Upper lobe of left lung (tissue), 6 donors: Measurements from ENCODE around the gene MPI. TPM values are rescaled to one million over a fixed set of nuclear protein-coding genes. Genes with fewer than 3 reads are reported as not detected.
A peak's percentile ranks its signal among the peaks of the same experiment; 100 is the strongest.

ENCODE experiments used
- ATAC-seq, 2 donors: fragments of 200-7000 bp; cut with Tn5 transposase; one replicate each; pipeline ENCODE4 v1.9.1; 2022; ENCODE audit warnings: mild to moderate bottlenecking in 2 of 2, moderate library complexity in 2 of 2; ENCODE audit not compliant: low FRiP score in 2 of 2
- DNase-seq, 2 donors: peaks; one replicate each; pipeline ENCODE4 v3.0.0-alpha.2; 2019 to 2020
- H3K27ac ChIP-seq, 4 donors: fragments of 200-600 bp; sonication (generic); one replicate each; pipeline ENCODE4 v1.5.1; 2016 to 2019
- H3K27me3 ChIP-seq, 4 donors: fragments of 200-600 bp; sonication (generic); one replicate each; pipeline ENCODE4 v1.5.1; 2017 to 2019
- H3K36me3 ChIP-seq, 4 donors: fragments of 200-600 bp; sonication (generic); one replicate each; pipeline ENCODE4 v1.5.1; 2016 to 2019
- H3K4me1 ChIP-seq, 4 donors: fragments of 200-600 bp; sonication (generic); one replicate each; pipeline ENCODE4 v1.5.1; 2018 to 2019
- H3K4me3 ChIP-seq, 4 donors: fragments of 200-600 bp; sonication (generic); one replicate each; pipeline ENCODE4 v1.5.1; 2017 to 2019; ENCODE audit warnings: mild to moderate bottlenecking in 2 of 4, moderate library complexity in 1 of 4
- H3K9me3 ChIP-seq, 4 donors: fragments of 200-600 bp; sonication (generic); one replicate each; pipeline ENCODE4 v1.5.1; 2018 to 2019
- EP300 ChIP-seq, 4 donors: sonication (generic); formaldehyde crosslinking; IDR thresholded peaks; one replicate each; pipeline ENCODE4 v1.5.1; 2017; ENCODE audit warnings: antibody characterized with exemption in 4 of 4, control low read depth in 2 of 4
- POLR2A ChIP-seq, 4 donors: fragments of 450-650 bp; IDR thresholded peaks; one replicate each; pipeline ENCODE4 v1.5.1; 2016 to 2017; ENCODE audit warnings: antibody characterized with exemption in 4 of 4, mild to moderate bottlenecking in 2 of 4
- POLR2AphosphoS5 ChIP-seq, 2 donors: sonication (generic); formaldehyde crosslinking; IDR thresholded peaks; one replicate each; pipeline ENCODE4 v1.5.1; 2017; ENCODE audit warnings: antibody characterized with exemption in 2 of 2
- WGBS, 2 donors: methylation state at CpG; one replicate each; pipeline ENCODE4 v1.1.5; 2017 to 2018; 5-methylcytosine and 5-hydroxymethylcytosine counted together
- total RNA-seq, 6 donors: library from RNA; depleted of rRNA in 4 of 6; stranded (reverse); fragments of >200 nt in 4 of 6; gene quantifications; one replicate each; pipeline versions ENCODE4 v1.1.0 to v1.2.1, GENCODE V29; 2016 to 2021
- TF ChIP-seq, protein P1 (sequence below), 6 experiments: fragments of 450-650 bp in 4 of 6; fragments of 200-600 bp in 2 of 6; sonication (generic) in 2 of 6; IDR thresholded peaks; one replicate each; pipeline ENCODE4 v1.5.1; 2016 to 2019; ENCODE audit warnings: antibody characterized with exemption in 6 of 6
- donor health status: DM: no; HTN: no; CAD: no; lungs with moderate emphysema.
- donor health status: DM: no; HTN: yes; CAD: no; lungs with severe emphysema.

Gene MPI
- total RNA-seq, 6 donors from 2014 or later, result 21.0 to 40.6 (median 30.2) TPM

- H3K9me3 ChIP-seq, result no peaks in the 10 kb centered on the region
- H3K4me1 ChIP-seq, result peaks cover 11 to 24% (median 21%) of the 10 kb centered on the region in 4 donors
- H3K27me3 ChIP-seq, result no peaks in the 10 kb centered on the region
- peak overlapping the region; percentile 63 to 98 (median 88) for H3K4me3 ChIP-seq
- no peak for DNase-seq
- peak overlapping the region in 3 of 4 donors; percentile 82 to 87 (median 82) for H3K27ac ChIP-seq
- 0 to 10% methylated on average over 1 of the region's 1 CpG for WGBS, 2 donors
- TF ChIP-seq POLR2AphosphoS5 (IDR thresholded peaks at IDR 0.05) (no peak), POLR2A (IDR thresholded peaks at IDR 0.05) (no peak), EP300 (IDR thresholded peaks at IDR 0.05) (no peak)
- TF ChIP-seq, protein P1, sequence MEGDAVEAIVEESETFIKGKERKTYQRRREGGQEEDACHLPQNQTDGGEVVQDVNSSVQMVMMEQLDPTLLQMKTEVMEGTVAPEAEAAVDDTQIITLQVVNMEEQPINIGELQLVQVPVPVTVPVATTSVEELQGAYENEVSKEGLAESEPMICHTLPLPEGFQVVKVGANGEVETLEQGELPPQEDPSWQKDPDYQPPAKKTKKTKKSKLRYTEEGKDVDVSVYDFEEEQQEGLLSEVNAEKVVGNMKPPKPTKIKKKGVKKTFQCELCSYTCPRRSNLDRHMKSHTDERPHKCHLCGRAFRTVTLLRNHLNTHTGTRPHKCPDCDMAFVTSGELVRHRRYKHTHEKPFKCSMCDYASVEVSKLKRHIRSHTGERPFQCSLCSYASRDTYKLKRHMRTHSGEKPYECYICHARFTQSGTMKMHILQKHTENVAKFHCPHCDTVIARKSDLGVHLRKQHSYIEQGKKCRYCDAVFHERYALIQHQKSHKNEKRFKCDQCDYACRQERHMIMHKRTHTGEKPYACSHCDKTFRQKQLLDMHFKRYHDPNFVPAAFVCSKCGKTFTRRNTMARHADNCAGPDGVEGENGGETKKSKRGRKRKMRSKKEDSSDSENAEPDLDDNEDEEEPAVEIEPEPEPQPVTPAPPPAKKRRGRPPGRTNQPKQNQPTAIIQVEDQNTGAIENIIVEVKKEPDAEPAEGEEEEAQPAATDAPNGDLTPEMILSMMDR (IDR thresholded peaks at IDR 0.05), result no peak
- H3K36me3 ChIP-seq, result peaks cover 0 to 18% (median 7%) of the 10 kb centered on the region in 4 donors
- ATAC-seq, result no peak
Observed at GRCh38 chr15:74890665-74890960, 771 bp downstream of the MPI start.

DNA sequence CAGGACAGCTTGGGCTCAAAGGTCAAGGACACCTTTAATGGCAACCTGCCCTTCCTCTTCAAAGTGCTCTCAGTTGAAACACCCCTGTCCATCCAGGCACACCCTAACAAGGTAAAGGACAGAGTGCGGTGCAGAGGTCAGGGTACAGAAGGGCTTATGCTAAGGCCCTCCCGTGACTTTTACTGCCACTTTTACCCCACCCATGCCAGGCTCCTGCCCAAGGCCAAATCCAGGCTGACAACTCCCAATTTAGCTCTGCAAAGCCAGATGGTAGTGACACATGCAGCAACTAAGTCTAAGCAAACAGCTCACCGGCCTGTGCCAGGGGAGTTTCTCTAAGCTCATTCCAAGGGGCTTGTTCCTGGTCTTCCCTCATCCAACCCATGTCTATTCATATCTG, 1.6 kb downstream of the MPI start:
- Histone ChIP-seq H3K9me3 (no peaks in the 10 kb centered on the region), H3K27me3 (no peaks in the 10 kb centered on the region), H3K36me3 (peaks cover 0 to 26% (median 8%) of the 10 kb centered on the region in 4 donors), H3K4me3 (no peak overlapping the region), H3K27ac (no peak overlapping the region), H3K4me1 (peaks cover 11 to 24% (median 21%) of the 10 kb centered on the region in 4 donors)
- DNase-seq (no peak), ATAC-seq (no peak)
- TF ChIP-seq POLR2AphosphoS5 (IDR thresholded peaks at IDR 0.05) (no peak), POLR2A (IDR thresholded peaks at IDR 0.05) (no peak), EP300 (IDR thresholded peaks at IDR 0.05) (no peak)
- TF ChIP-seq, protein P1 (IDR thresholded peaks at IDR 0.05), result no peak
- 97 to 100% methylated on average over 3 of the region's 3 CpGs for WGBS, 2 donors

DNA sequence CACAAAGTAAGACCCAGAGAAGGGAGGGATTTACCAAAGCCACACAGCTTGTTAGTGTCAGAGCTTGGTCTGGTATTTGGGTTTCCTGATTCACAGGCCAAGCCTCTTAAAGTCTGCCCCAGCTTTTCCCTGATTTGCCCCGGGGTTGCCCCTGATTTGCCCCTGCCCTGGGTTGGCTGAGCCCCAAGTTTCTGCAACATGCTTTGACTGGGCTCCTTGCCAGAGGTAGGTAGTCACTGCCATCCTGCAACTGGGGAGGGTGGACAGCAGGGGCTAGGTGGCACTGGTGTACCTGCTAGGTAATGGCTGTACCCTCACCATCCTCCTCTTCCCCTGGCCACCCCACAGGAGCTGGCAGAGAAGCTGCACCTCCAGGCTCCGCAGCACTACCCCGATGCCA, 2.5 kb downstream of the MPI start:
- 25 to 90% methylated on average over 1 to 3 of the region's 3 CpGs for WGBS, 2 donors
- ATAC-seq (no peak), DNase-seq (no peak)
- no peak overlapping the region for H3K27ac ChIP-seq
- H3K36me3 ChIP-seq, result peaks cover 0 to 33% (median 10%) of the 10 kb centered on the region in 4 donors
- H3K27me3 ChIP-seq, result no peaks in the 10 kb centered on the region
- TF ChIP-seq POLR2A (IDR thresholded peaks at IDR 0.05), result no peak
- TF ChIP-seq POLR2AphosphoS5 (IDR thresholded peaks at IDR 0.05), result no peak
- TF ChIP-seq, protein P1 (IDR thresholded peaks at IDR 0.05), result no peak
- no peak for TF ChIP-seq EP300 (IDR thresholded peaks at IDR 0.05)
- peaks cover 11 to 28% (median 21%) of the 10 kb centered on the region in 4 donors for H3K4me1 ChIP-seq
- H3K9me3 ChIP-seq, result no peaks in the 10 kb centered on the region
- H3K4me3 ChIP-seq, result no peak overlapping the region

DNA sequence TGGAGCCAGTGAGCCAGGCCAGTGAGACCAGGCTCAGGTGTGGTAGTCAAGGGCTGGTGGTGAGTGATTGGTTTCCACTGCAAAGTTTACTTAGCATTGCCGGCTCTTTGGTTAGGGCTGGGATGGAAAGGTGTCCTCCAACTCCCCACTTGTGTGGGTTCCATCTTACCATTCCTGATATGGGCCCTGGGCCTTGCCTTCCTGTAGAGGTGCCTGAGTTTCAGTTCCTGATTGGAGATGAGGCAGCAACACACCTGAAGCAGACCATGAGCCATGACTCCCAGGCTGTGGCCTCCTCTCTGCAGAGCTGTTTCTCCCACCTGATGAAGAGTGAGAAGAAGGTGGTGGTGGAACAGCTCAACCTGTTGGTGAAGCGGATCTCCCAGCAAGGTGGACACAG, 3.1 kb downstream of the MPI start:
- H3K36me3 ChIP-seq, result peaks cover 0 to 39% (median 10%) of the 10 kb centered on the region in 4 donors
- WGBS, 2 donors, result 88 to 94% methylated on average over 2 of the region's 2 CpGs
- ATAC-seq, result no peak

More for the DNA sequence above, 3.1 kb downstream of the MPI start:
- TF ChIP-seq POLR2A (IDR thresholded peaks at IDR 0.05) (no peak), POLR2AphosphoS5 (IDR thresholded peaks at IDR 0.05) (no peak), EP300 (IDR thresholded peaks at IDR 0.05) (no peak)
- TF ChIP-seq, protein P1 (IDR thresholded peaks at IDR 0.05), result no peak
- no peaks in the 10 kb centered on the region for H3K9me3 ChIP-seq
- H3K4me3 ChIP-seq, result no peak overlapping the region
- H3K27me3 ChIP-seq, result no peaks in the 10 kb centered on the region
- no peak overlapping the region for H3K27ac ChIP-seq
- no peak for DNase-seq
- H3K4me1 ChIP-seq, result peaks cover 11 to 31% (median 21%) of the 10 kb centered on the region in 4 donors
